ENCODE results near the gene ELMOD3. TPM values are rescaled to one million over a fixed set of nuclear protein-coding genes. Genes with fewer than 3 reads are reported as not detected.
"Not testable (repeated sequence)": the region's sequence is repeated elsewhere in the genome, so short reads cannot be mapped to it uniquely, and the experiment has no call there.

Gene ELMOD3
- total and polyA plus RNA-seq, 7 donors, result 16.0 to 33.2 (median 18.9) TPM

DNA sequence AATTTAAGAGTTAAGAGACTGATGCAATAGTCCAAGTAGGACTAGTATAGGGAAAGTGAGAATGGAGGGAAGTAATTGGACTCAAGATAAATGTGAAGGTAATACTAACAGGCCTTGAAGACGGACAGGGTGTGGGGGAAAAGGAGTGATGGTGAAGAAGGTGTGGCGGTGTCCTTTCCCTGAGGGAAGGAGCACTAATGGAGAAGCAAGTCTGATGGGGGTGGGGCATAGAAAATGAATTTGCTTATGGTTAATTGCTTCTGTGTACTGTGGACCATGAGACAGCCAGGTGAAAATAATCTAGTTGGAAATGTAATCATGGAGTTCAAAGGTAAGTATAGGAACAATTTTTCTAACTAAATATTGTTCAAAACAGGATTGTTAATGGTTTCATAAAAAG is 19.6 kb upstream of the ELMOD3 start:
- ATAC-seq, result no peak

GRCh38 chr2:85340034-85340892 is 14.3 kb upstream of the ELMOD3 start:
- 20 to 34% (median 26%) methylated on average over 13 of the region's 13 CpGs for WGBS, 3 donors
- no peaks in the 10 kb centered on the region for H3K27me3 ChIP-seq (ENCODE audit: insufficient read depth in 3 of 3, low read length in 2 of 3)
- peaks cover 2 to 42% of the 10 kb centered on the region in 2 donors for H3K36me3 ChIP-seq (ENCODE audit: insufficient read depth in 1 of 2, low read depth in 1 of 2)
- peaks cover 5% of the 10 kb centered on the region for H3K4me1 ChIP-seq
- intact Hi-C loops (cut with DNase I), result no loop called here
- no peak overlapping the region for H3K27ac ChIP-seq
- no peaks in the 10 kb centered on the region for H3K9me3 ChIP-seq
- ATAC-seq, result peak; percentile 40 to 57 (median 48)
- H3K4me3 ChIP-seq, result no peak overlapping the region
- TF ChIP-seq CTCF (IDR thresholded peaks at IDR 0.05), result no peak
- no peak for DNase-seq

More for the DNA sequence above, 19.6 kb upstream of the ELMOD3 start:
- Histone ChIP-seq H3K4me1 (no peaks in the 10 kb centered on the region), H3K36me3 (ENCODE audit: insufficient read depth in 1 of 2, low read depth in 1 of 2) (no peaks in the 10 kb centered on the region), H3K27me3 (ENCODE audit: insufficient read depth in 3 of 3, low read length in 2 of 3) (no peaks in the 10 kb centered on the region), H3K4me3 (no peak overlapping the region), H3K27ac (no peak overlapping the region), H3K9me3 (no peaks in the 10 kb centered on the region)
- intact Hi-C loops (cut with DNase I), result no loop called here
- no peak for TF ChIP-seq CTCF (IDR thresholded peaks at IDR 0.05)
- no peak for DNase-seq
- WGBS, 3 donors, result 44 to 67% (median 48%) methylated on average over 2 of the region's 2 CpGs

- H3K27me3 ChIP-seq (ENCODE audit: insufficient read depth in 3 of 3, low read length in 2 of 3), result no peaks in the 10 kb centered on the region
- WGBS, 3 donors, result 84 to 89% (median 86%) methylated on average over 30 of the region's 30 CpGs
- intact Hi-C loops (cut with DNase I), result no loop called here
- TF ChIP-seq CTCF (IDR thresholded peaks at IDR 0.05), result no peak
- no peak overlapping the region for H3K27ac ChIP-seq
- peak in 2 of 4 donors; percentile 21 to 22 for ATAC-seq
- H3K9me3 ChIP-seq, result no peaks in the 10 kb centered on the region
- H3K4me3 ChIP-seq, result no peak overlapping the region
- DNase-seq, result no peak
- peaks cover 7 to 54% of the 10 kb centered on the region in 2 donors for H3K36me3 ChIP-seq (ENCODE audit: insufficient read depth in 1 of 2, low read depth in 1 of 2)
- H3K4me1 ChIP-seq, result peaks cover 5% of the 10 kb centered on the region
Measured at GRCh38 chr2:85341269-85342029, 13.1 kb upstream of the ELMOD3 start.

- 78 to 91% (median 79%) methylated on average over 3 of the region's 3 CpGs for WGBS, 3 donors
- no peaks in the 10 kb centered on the region for H3K27me3 ChIP-seq (ENCODE audit: insufficient read depth in 3 of 3, low read length in 2 of 3)
- no peak for TF ChIP-seq CTCF (IDR thresholded peaks at IDR 0.05)
Measured at GRCh38 chr2:85342156-85342555, 12.4 kb upstream of the ELMOD3 start.

GRCh38 chr2:85343207-85343895 is 11.2 kb upstream of the ELMOD3 start:
- not testable (repeated sequence) for H3K4me1 ChIP-seq; H3K9me3 ChIP-seq; H3K4me3 ChIP-seq; DNase-seq; H3K27ac ChIP-seq; H3K27me3 ChIP-seq (ENCODE audit: insufficient read depth in 3 of 3, low read length in 2 of 3)
- WGBS, 3 donors, result 89 to 92% (median 91%) methylated on average over 8 to 10 of the region's 10 CpGs
- peaks cover 12 to 73% of the 10 kb centered on the region in 2 donors for H3K36me3 ChIP-seq (ENCODE audit: insufficient read depth in 1 of 2, low read depth in 1 of 2)
- peak in 2 of 4 donors; percentile 6 for ATAC-seq
- intact Hi-C loops (cut with DNase I), result loop anchor here in 1 of 2 donors (1.0 kb wide), 1 partner anchor 28 kb away; no protein-coding TSS in a partner anchor

More at GRCh38 chr2:85342156-85342555, 12.4 kb upstream of the ELMOD3 start:
- H3K9me3 ChIP-seq, result no peaks in the 10 kb centered on the region
- H3K4me1 ChIP-seq, result peaks cover 5% of the 10 kb centered on the region
- peaks cover 12 to 61% of the 10 kb centered on the region in 2 donors for H3K36me3 ChIP-seq (ENCODE audit: insufficient read depth in 1 of 2, low read depth in 1 of 2)
- no peak for DNase-seq
- intact Hi-C loops (cut with DNase I), result no loop called here
- H3K4me3 ChIP-seq, result no peak overlapping the region
- ATAC-seq, result no peak
- no peak overlapping the region for H3K27ac ChIP-seq
